ENCODE measurements around the gene MPL. TPM values are rescaled to one million over a fixed set of nuclear protein-coding genes. Genes with fewer than 3 reads are reported as not detected.

The MPL gene
- polyA plus RNA-seq, 1 of the 3 experiments (the other 2 are of a cell fraction) = not detected

DNA sequence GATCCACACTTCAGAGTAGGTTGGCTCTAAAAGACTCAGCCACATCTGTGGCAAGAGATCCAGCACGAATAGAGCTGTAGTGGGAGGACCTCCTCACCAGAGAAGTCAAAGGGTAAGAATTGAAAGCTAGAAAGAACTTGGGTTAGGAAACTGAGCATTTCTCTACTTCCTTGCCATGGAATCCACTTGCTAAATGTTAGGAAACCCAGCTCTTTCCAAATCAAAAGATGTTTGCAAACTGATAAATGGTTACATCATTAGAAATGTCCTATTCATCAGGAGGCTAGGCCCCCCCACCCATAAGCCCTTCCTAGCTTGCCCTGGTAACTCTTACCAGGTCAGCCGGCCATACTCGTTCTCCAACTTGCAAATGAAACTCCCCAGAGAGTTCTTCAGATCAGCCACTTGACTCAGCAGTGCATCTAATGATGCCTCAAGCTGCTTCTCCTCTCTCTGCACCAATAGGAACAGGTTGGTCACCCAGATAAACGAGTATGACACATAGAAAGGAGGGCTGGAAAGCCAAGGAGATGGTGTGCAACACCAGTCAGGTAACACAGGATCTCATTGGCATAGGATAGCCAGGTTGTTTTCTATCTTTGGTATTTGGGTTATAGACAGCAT, 50.5 kb downstream of the MPL start:
- Histone ChIP-seq H3K27ac (ENCODE audit: low read depth in 2 of 2, low read length in 1 of 2) (no peak overlapping the region), H3K9ac (0 out of 2 replicates have a peak overlapping the region, but pooled peaks have one; percentile 84), H2AFZ (ENCODE audit: low read depth) (no peak overlapping the region), H3K79me2 (ENCODE audit: insufficient read depth) (peaks cover 64% of the 10 kb centered on the region), H3K9me2 (no peaks in the 10 kb centered on the region), H3K4me1 (ENCODE audit: control insufficient read depth in 1 of 2, insufficient read depth in 2 of 2, low read depth in 1 of 2, low read length in 1 of 2) (peaks cover 15 to 19% of the 10 kb centered on the region in 2 experiments; a peak in 3 of 4 replicates), H4K20me1 (ENCODE audit: insufficient read depth) (no peaks in the 10 kb centered on the region), H3K4me3 (ENCODE audit: low read depth in 2 of 2, low read length in 1 of 2) (peak overlapping the region; percentile 82 to 83; a peak in 3 of 4 replicates), H3K36me3 (replicated peaks in 1 of 2; ENCODE audit: control insufficient read depth in 1 of 2, insufficient read depth in 2 of 2, low read length in 1 of 2) (peaks cover 47 to 49% of the 10 kb centered on the region in 2 experiments), H3K4me2 (peak overlapping the region; percentile 80), H3K9me3 (no peaks in the 10 kb centered on the region), H3K27me3 (ENCODE audit: insufficient read depth) (no peaks in the 10 kb centered on the region), H3F3A (replicated peaks; ENCODE audit: insufficient read depth) (no peaks in the 10 kb centered on the region)
- ChIA-PET POLR2A (interaction anchor here (1.3 kb wide), 1 partner anchor 29 kb away, joined by 4 read pairs; the partner anchor contains the start of gene CDC20), CTCF (interaction anchor here (1.0 to 1.7 kb wide), 4 partner anchors 161 to 547 kb away, joined by 3 to 8 read pairs (median 3); no protein-coding TSS in a partner anchor)
- TF ChIP-seq FOSL2 (IDR thresholded peaks at IDR 0.05; ENCODE audit: borderline replicate concordance, low read depth) = no peak
- no peak for DNase-seq
- 80% methylated on average over 4 of the region's 4 CpGs for WGBS (ENCODE audit: low lambda C conversion rate)

DNA sequence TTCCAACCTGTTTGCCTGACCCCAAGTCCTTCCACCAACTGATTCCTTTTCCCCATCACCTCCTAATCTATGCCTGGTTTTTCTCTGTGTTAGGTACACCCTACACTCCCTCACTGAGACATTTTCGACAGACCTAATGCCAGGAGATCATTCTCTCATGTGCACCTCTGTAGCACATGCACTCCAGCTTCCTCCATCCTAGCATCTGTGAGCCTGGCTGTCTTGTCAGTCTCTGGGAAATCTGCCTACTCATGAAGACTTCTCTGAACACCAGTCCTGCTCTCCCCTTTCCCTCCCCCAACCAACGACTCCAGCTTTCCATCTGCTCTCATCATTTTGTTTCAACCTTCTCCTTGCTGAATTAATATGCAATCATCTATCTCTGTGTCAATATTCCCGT, 51.0 kb downstream of the MPL start:
- no peak overlapping the region for H2AFZ ChIP-seq (ENCODE audit: low read depth)
- H3K27ac ChIP-seq (ENCODE audit: low read depth in 2 of 2, low read length in 1 of 2) = no peak overlapping the region
- H3K9me3 ChIP-seq = no peaks in the 10 kb centered on the region
- H3K27me3 ChIP-seq (ENCODE audit: insufficient read depth) = no peaks in the 10 kb centered on the region
- H4K20me1 ChIP-seq (ENCODE audit: insufficient read depth) = no peaks in the 10 kb centered on the region
- peak overlapping the region; percentile 84 for H3K9ac ChIP-seq
- H3K9me2 ChIP-seq = no peaks in the 10 kb centered on the region
- ChIA-PET POLR2A (interaction anchor here (1.2 to 2.0 kb wide), 3 partner anchors 15 to 161 kb away, joined by 3 to 4 read pairs (median 4); partner anchors contain the start of gene CDC20), CTCF (interaction anchor here (1.0 to 1.8 kb wide), 4 partner anchors 30 to 163 kb away, joined by 3 to 8 read pairs (median 4); no protein-coding TSS in a partner anchor)
- 50% methylated on average over 3 of the region's 3 CpGs for WGBS (ENCODE audit: low lambda C conversion rate)
- H3K36me3 ChIP-seq (replicated peaks in 1 of 2; ENCODE audit: control insufficient read depth in 1 of 2, insufficient read depth in 2 of 2, low read length in 1 of 2) = peaks cover 42 to 44% of the 10 kb centered on the region in 2 experiments
- peak overlapping the region; percentile 80 for H3K4me2 ChIP-seq
- TF ChIP-seq TCF12 (IDR thresholded peaks at IDR 0.05) (no peak), RXRA (IDR thresholded peaks at IDR 0.05; ENCODE audit: borderline replicate concordance, low read depth) (no peak), POLR2AphosphoS5 (IDR thresholded peaks at IDR 0.05; ENCODE audit: low read depth, low read length) (no peak), FOXM1 (IDR thresholded peaks at IDR 0.05; ENCODE audit: low read depth) (no peak), RFX5 (IDR thresholded peaks at IDR 0.05; ENCODE audit: low read length) (no peak), NFIC (IDR thresholded peaks at IDR 0.05; ENCODE audit: borderline replicate concordance) (no peak), EP300 (IDR thresholded peaks at IDR 0.05; ENCODE audit: borderline replicate concordance in 1 of 2, low read depth in 1 of 2, low read length in 1 of 2) (no peak), SIN3A (IDR thresholded peaks at IDR 0.05; ENCODE audit: borderline replicate concordance, low read depth, low read length) (no peak), JUND (IDR thresholded peaks at IDR 0.05) (no peak), RAD21 (IDR thresholded peaks at IDR 0.05; ENCODE audit: low read length) (no peak)
- peaks cover 70% of the 10 kb centered on the region for H3K79me2 ChIP-seq (ENCODE audit: insufficient read depth)
- H3F3A ChIP-seq (replicated peaks; ENCODE audit: insufficient read depth) = no peaks in the 10 kb centered on the region
- DNase-seq = no peak
- H3K4me1 ChIP-seq (ENCODE audit: control insufficient read depth in 1 of 2, insufficient read depth in 2 of 2, low read depth in 1 of 2, low read length in 1 of 2) = peaks cover 15 to 19% of the 10 kb centered on the region in 2 experiments; a peak in 3 of 4 replicates
- peak overlapping the region; percentile 82 to 83 for H3K4me3 ChIP-seq (ENCODE audit: low read depth in 2 of 2, low read length in 1 of 2)

All from SK-N-SH (cell line).